Caco-2 (cell line): Measurements from ENCODE around the gene ATP1B4. TPM values are rescaled to one million over a fixed set of nuclear protein-coding genes. Genes with fewer than 3 reads are reported as not detected.

ENCODE experiments used
- Bru-seq: library from RNA; stranded (reverse); fragments of 400-500 nt; gene quantifications from one replicate; lab custom pipeline; 2021; lab: Mats Ljungman, UMichigan
- BruChase-seq, 2 experiments: library from RNA; stranded (reverse); fragments of 400-500 nt; gene quantifications; one replicate each; lab custom pipeline; 2021; lab: Mats Ljungman, UMichigan
- BruUV-seq: library from RNA; stranded (reverse); fragments of 400-500 nt; replicated peaks from 2 replicates; lab custom pipeline; 2021; lab: Mats Ljungman, UMichigan
- CTCF ChIA-PET: fragments of 300-600 bp; sonication (Branson Sonifier 250); formaldehyde crosslinking; loops from one replicate; lab custom pipeline; 2022; ENCODE audit warnings: antibody characterized with exemption; lab: Charles Lee
- POLR2A ChIA-PET: fragments of 300-600 bp; sonication (Branson Sonifier 250); formaldehyde crosslinking; loops from one replicate; lab custom pipeline; 2022; ENCODE audit warnings: antibody characterized with exemption; lab: Charles Lee
- DNase-seq, 2 experiments: peaks; one replicate each; pipeline versions ENCODE4 v3.0.0 to v3.0.0-alpha.2; 2020 to 2022
- H3K27me3 ChIP-seq: replicated peaks from 2 replicates; pipeline ENCODE4 v1.6.0; 2011; ENCODE audit warnings: low read length; ENCODE audit not compliant: control insufficient read depth, insufficient read depth
- H3K36me3 ChIP-seq: 2 replicates; pipeline ENCODE4 v1.5.1; 2011; ENCODE audit warnings: low read length; ENCODE audit not compliant: control insufficient read depth, insufficient read depth
- H3K4me1 ChIP-seq: fragments of 250-450 bp; sonication (Bioruptor Pico); 2 replicates; pipeline ENCODE4 v1.5.1; 2020; ENCODE audit warnings: mild to moderate bottlenecking
- H3K4me3 ChIP-seq: 2 replicates; pipeline ENCODE4 v1.5.1; 2011; ENCODE audit warnings: low read depth, mild to moderate bottlenecking, control low read depth, low read length
- H3K9me3 ChIP-seq: fragments of 250-450 bp; sonication (Bioruptor Pico); 2 replicates; pipeline ENCODE4 v1.5.1; 2020; ENCODE audit warnings: mild to moderate bottlenecking, moderate library complexity
- H3K27ac Mint-ChIP-seq: one replicate; pipeline ENCODE4 v1.8.0; 2022; ENCODE audit warnings: mixed read lengths; ENCODE audit not compliant: unreplicated experiment
- H3K27me3 Mint-ChIP-seq: one replicate; pipeline ENCODE4 v1.8.0; 2022; ENCODE audit warnings: mixed read lengths; ENCODE audit not compliant: insufficient read depth, unreplicated experiment
- H3K36me3 Mint-ChIP-seq: one replicate; pipeline ENCODE4 v1.8.0; 2022; ENCODE audit warnings: mild to moderate bottlenecking, mixed read lengths; ENCODE audit not compliant: insufficient read depth, unreplicated experiment
- H3K4me1 Mint-ChIP-seq: one replicate; pipeline ENCODE4 v1.8.0; 2022; ENCODE audit warnings: low read depth, mixed read lengths; ENCODE audit not compliant: unreplicated experiment
- H3K4me3 Mint-ChIP-seq: one replicate; pipeline ENCODE4 v1.8.0; 2022; ENCODE audit warnings: mild to moderate bottlenecking, moderate library complexity, mixed read lengths; ENCODE audit not compliant: unreplicated experiment
- H3K9me3 Mint-ChIP-seq: one replicate; pipeline ENCODE4 v1.8.0; 2022; ENCODE audit warnings: mixed read lengths; ENCODE audit not compliant: unreplicated experiment
- intact Hi-C: fragments of 100-400 bp; cut with micrococcal nuclease; formaldehyde crosslinking; loops from one replicate; pipeline ENCODE4 v1.10.0; 2022; ENCODE audit not compliant: unreplicated experiment
- long read RNA-seq: library from polyadenylated mRNA; stranded (forward); transcript quantifications from one replicate; pipeline ENCODE4 v2.0.0, GENCODE V29; 2022
- total RNA-seq: library from RNA; stranded (reverse); gene quantifications from 2 replicates; pipeline ENCODE4 v1.2.3, GENCODE V29; 2022
- TF ChIP-seq, protein P1 (sequence below), 2 experiments: fragments of 200-600 bp in 1 of 2; IDR thresholded peaks; 1 replicate in 1 of 2; 2 replicates in 1 of 2; pipeline versions ENCODE4 v1.5.1 to v1.8.0; 2011 to 2022; ENCODE audit warnings: antibody characterized with exemption in 1 of 2, control low read depth in 1 of 2, inconsistent platforms in 1 of 2, low read depth in 1 of 2, low read length in 1 of 2, mild to moderate bottlenecking in 1 of 2, moderate library complexity in 1 of 2; ENCODE audit not compliant: insufficient read depth in 1 of 2, severe bottlenecking in 1 of 2, unreplicated experiment in 1 of 2

Gene ATP1B4
- total RNA-seq (not detected in 2 replicates), Bru-seq, nascent RNA (not detected), BruChase-seq, experiment 1, labeled RNA remaining after a 2-hour chase (not detected), BruChase-seq, experiment 2, labeled RNA remaining after a 6-hour chase (percentile 4 among the genes with signal in this experiment)
- long read RNA-seq, result 0 reads

- no TSS peak for BruUV-seq
- DNase-seq, result no peak
- H3K27me3 ChIP-seq, result no peaks in the 10 kb centered on the region
- Mint-ChIP-seq H3K9me3 (no peaks in the 10 kb centered on the region), H3K36me3 (no peaks in the 10 kb centered on the region), H3K27me3 (peaks cover 12% of the 10 kb centered on the region), H3K4me3 (no peak within 1 kb of the TSS), H3K4me1 (no peaks in the 10 kb centered on the region), H3K27ac (no peak within 1 kb of the TSS)
- H3K4me3 ChIP-seq, result no peak within 1 kb of the TSS
- ChIA-PET CTCF (no interaction called here), POLR2A (no interaction called here)
- no peaks in the 10 kb centered on the region for H3K9me3 ChIP-seq
- no peaks in the 10 kb centered on the region for H3K4me1 ChIP-seq
- no peaks in the 10 kb centered on the region for H3K36me3 ChIP-seq
- intact Hi-C loops, result no loop called here
- TF ChIP-seq, protein P1, sequence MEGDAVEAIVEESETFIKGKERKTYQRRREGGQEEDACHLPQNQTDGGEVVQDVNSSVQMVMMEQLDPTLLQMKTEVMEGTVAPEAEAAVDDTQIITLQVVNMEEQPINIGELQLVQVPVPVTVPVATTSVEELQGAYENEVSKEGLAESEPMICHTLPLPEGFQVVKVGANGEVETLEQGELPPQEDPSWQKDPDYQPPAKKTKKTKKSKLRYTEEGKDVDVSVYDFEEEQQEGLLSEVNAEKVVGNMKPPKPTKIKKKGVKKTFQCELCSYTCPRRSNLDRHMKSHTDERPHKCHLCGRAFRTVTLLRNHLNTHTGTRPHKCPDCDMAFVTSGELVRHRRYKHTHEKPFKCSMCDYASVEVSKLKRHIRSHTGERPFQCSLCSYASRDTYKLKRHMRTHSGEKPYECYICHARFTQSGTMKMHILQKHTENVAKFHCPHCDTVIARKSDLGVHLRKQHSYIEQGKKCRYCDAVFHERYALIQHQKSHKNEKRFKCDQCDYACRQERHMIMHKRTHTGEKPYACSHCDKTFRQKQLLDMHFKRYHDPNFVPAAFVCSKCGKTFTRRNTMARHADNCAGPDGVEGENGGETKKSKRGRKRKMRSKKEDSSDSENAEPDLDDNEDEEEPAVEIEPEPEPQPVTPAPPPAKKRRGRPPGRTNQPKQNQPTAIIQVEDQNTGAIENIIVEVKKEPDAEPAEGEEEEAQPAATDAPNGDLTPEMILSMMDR (IDR thresholded peaks at IDR 0.05; ENCODE audit: insufficient read depth in 1 of 2, low read depth in 1 of 2, low read length in 1 of 2, severe bottlenecking in 1 of 2, unreplicated experiment in 1 of 2), result no peak
Measured at GRCh38 chrX:120361764-120362305, at the start of gene ATP1B4. Gene ATP1B4, plus strand, starts transcription at chrX:120362089. Its CDS starts 80 bp downstream, at chrX:120362169.

- intact Hi-C loops, result loop anchor here (2.0 to 5.0 kb wide), 2 partner anchors 65 to 137 kb away; partner anchors contain the start of gene ZBTB33
- H3K27me3 ChIP-seq, result no peaks in the 10 kb centered on the region
- TF ChIP-seq, protein P1 (IDR thresholded peaks at IDR 0.05; ENCODE audit: insufficient read depth in 1 of 2, low read depth in 1 of 2, low read length in 1 of 2, severe bottlenecking in 1 of 2, unreplicated experiment in 1 of 2), result no peak
- Mint-ChIP-seq H3K4me1 (peaks cover 5% of the 10 kb centered on the region), H3K36me3 (no peaks in the 10 kb centered on the region), H3K27me3 (no peaks in the 10 kb centered on the region), H3K9me3 (no peaks in the 10 kb centered on the region), H3K27ac (no peak overlapping the region), H3K4me3 (no peak overlapping the region)
- H3K36me3 ChIP-seq, result no peaks in the 10 kb centered on the region
- no peak overlapping the region for H3K4me3 ChIP-seq
- POLR2A ChIA-PET, result no interaction called here
- no peak for DNase-seq
- peaks cover 20% of the 10 kb centered on the region for H3K4me1 ChIP-seq
- CTCF ChIA-PET, result no interaction called here
- BruUV-seq, result no TSS peak
- no peaks in the 10 kb centered on the region for H3K9me3 ChIP-seq
Measured at GRCh38 chrX:120315776-120316175, 46.1 kb upstream of the ATP1B4 start.

GRCh38 chrX:120316587-120317283 lies 45.2 kb upstream of the ATP1B4 start:
- intact Hi-C loops, result loop anchor here (2.0 to 5.0 kb wide), 2 partner anchors 66 to 136 kb away; partner anchors contain the start of gene ZBTB33
- Histone ChIP-seq H3K36me3 (no peaks in the 10 kb centered on the region), H3K9me3 (no peaks in the 10 kb centered on the region), H3K27me3 (no peaks in the 10 kb centered on the region), H3K4me1 (peaks cover 20% of the 10 kb centered on the region), H3K4me3 (no peak overlapping the region)
- TF ChIP-seq, protein P1 (IDR thresholded peaks at IDR 0.05; ENCODE audit: insufficient read depth in 1 of 2, low read depth in 1 of 2, low read length in 1 of 2, severe bottlenecking in 1 of 2, unreplicated experiment in 1 of 2), result no peak
- CTCF ChIA-PET, result interaction anchor here (0.6 kb wide), 1 partner anchor 136 kb away, joined by 3 read pairs; no protein-coding TSS in a partner anchor
- H3K27me3 Mint-ChIP-seq, result no peaks in the 10 kb centered on the region
- H3K4me1 Mint-ChIP-seq, result peaks cover 5% of the 10 kb centered on the region
- no peaks in the 10 kb centered on the region for H3K9me3 Mint-ChIP-seq
- no peaks in the 10 kb centered on the region for H3K36me3 Mint-ChIP-seq
- POLR2A ChIA-PET, result no interaction called here
- DNase-seq, result peak; percentile 35 to 36
- H3K27ac Mint-ChIP-seq, result no peak overlapping the region
- no peak overlapping the region for H3K4me3 Mint-ChIP-seq
- BruUV-seq, result no TSS peak
